Testis (tissue), 3 donors: ENCODE measurements around the gene CYB561A3. TPM values are rescaled to one million over a fixed set of nuclear protein-coding genes. Genes with fewer than 3 reads are reported as not detected.

ENCODE experiments used
- DNase-seq: peaks from one replicate; pipeline ENCODE4 v3.0.0-alpha.2; 2019
- H3K27ac ChIP-seq, 2 donors: fragments of 200-600 bp; sonication (generic); one replicate each; pipeline ENCODE4 v1.5.1; 2019
- H3K27me3 ChIP-seq: fragments of 200-600 bp; sonication (generic); one replicate; pipeline ENCODE4 v1.5.1; 2019
- H3K36me3 ChIP-seq: fragments of 200-600 bp; sonication (generic); one replicate; pipeline ENCODE4 v1.5.1; 2017; ENCODE audit warnings: low read depth; ENCODE audit errors: missing control alignments
- H3K4me1 ChIP-seq: fragments of 200-600 bp; sonication (generic); one replicate; pipeline ENCODE4 v1.5.1; 2019
- H3K4me3 ChIP-seq, 2 donors: fragments of 200-600 bp; sonication (generic); one replicate each; pipeline ENCODE4 v1.5.1; 2017 to 2019
- H3K9me3 ChIP-seq: fragments of 200-600 bp; sonication (generic); one replicate; pipeline ENCODE4 v1.5.1; 2017
- POLR2A ChIP-seq: fragments of 450-650 bp; IDR thresholded peaks from one replicate; pipeline ENCODE4 v1.6.1; 2017; ENCODE audit warnings: antibody characterized with exemption, mild to moderate bottlenecking, moderate library complexity
- WGBS, 2 donors: methylation state at CpG; one replicate each; pipeline ENCODE4 v1.1.5; 2018; 5-methylcytosine and 5-hydroxymethylcytosine counted together
- intact Hi-C: fragments of 100-400 bp; cut with DNase I; formaldehyde crosslinking; loops from one replicate; pipeline ENCODE4 v1.15.1; 2023; ENCODE audit warnings: low total_unique reads
- polyA plus RNA-seq: library from polyadenylated mRNA; stranded (reverse); fragments of 350-450 nt; fragmentation: Illumina TruSeq; extraction: RNeasy Lipid Tissue Mini Kit (QIAGEN cat#74804); gene quantifications from one replicate; pipeline ENCODE4 v1.2.3, GENCODE V29; 2014; ENCODE audit warnings: low read depth, low replicate concordance; ENCODE audit not compliant: insufficient read depth
- total RNA-seq, 2 donors: library from RNA; depleted of rRNA; stranded (reverse); fragments of >200 nt; gene quantifications; one replicate each; pipeline ENCODE4 v1.2.3, GENCODE V29; 2016
- TF ChIP-seq, protein P1 (sequence below), 3 experiments: fragments of 450-650 bp in 2 of 3; fragments of 200-600 bp in 1 of 3; sonication (generic) in 1 of 3; IDR thresholded peaks; one replicate each; pipeline ENCODE4 v1.5.1; 2016 to 2019; ENCODE audit warnings: antibody characterized with exemption in 3 of 3, mild to moderate bottlenecking in 2 of 3, moderate library complexity in 1 of 3

Gene CYB561A3
- total and polyA plus RNA-seq, 3 donors from 2014 or later, result 39.8 to 55.8 (median 41.7) TPM

DNA sequence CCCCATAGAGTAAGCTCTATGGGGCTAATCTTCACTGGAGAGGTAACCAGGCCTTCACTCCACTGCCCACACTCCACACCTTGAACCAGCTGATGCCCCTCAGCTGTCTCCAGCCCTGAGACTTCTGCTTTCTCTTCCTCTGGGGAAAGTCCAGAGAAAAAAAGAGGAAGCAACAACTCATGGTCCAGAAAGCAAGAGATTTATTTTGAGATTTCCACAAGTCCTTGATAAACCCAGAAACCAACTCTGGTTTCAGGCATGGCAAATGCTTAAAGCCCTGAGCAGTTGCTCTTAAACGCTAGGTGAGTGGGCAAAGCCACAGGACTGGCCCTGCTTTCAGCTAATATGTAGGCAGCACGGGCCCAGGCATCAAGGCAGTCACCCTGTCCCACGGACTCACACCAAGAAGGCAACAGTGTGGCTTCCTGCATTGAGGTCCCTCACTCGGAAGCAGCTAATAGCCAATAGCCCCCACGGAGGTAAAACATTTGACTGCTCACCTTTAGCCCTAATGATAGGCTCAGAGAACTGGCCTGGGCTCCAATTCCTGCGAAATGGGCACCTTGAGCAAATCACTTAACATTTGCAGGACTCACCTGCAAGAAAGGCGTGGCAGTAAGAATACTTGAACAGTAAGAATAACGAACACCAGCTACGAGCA is 4.3 kb downstream of the CYB561A3 start:
- WGBS, 2 donors, result 78 to 93% methylated on average over 9 of the region's 9 CpGs
- no peaks in the 10 kb centered on the region for H3K36me3 ChIP-seq
- intact Hi-C loops, result no loop called here
- no peak for DNase-seq
- no peak for TF ChIP-seq POLR2A
- TF ChIP-seq, protein P1, sequence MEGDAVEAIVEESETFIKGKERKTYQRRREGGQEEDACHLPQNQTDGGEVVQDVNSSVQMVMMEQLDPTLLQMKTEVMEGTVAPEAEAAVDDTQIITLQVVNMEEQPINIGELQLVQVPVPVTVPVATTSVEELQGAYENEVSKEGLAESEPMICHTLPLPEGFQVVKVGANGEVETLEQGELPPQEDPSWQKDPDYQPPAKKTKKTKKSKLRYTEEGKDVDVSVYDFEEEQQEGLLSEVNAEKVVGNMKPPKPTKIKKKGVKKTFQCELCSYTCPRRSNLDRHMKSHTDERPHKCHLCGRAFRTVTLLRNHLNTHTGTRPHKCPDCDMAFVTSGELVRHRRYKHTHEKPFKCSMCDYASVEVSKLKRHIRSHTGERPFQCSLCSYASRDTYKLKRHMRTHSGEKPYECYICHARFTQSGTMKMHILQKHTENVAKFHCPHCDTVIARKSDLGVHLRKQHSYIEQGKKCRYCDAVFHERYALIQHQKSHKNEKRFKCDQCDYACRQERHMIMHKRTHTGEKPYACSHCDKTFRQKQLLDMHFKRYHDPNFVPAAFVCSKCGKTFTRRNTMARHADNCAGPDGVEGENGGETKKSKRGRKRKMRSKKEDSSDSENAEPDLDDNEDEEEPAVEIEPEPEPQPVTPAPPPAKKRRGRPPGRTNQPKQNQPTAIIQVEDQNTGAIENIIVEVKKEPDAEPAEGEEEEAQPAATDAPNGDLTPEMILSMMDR (IDR thresholded peaks at IDR 0.05), result no peak
- H3K4me1 ChIP-seq, result peaks cover 5% of the 10 kb centered on the region
- H3K27ac ChIP-seq, result no peak overlapping the region
- no peaks in the 10 kb centered on the region for H3K9me3 ChIP-seq
- no peaks in the 10 kb centered on the region for H3K27me3 ChIP-seq
- H3K4me3 ChIP-seq, result no peak overlapping the region

DNA sequence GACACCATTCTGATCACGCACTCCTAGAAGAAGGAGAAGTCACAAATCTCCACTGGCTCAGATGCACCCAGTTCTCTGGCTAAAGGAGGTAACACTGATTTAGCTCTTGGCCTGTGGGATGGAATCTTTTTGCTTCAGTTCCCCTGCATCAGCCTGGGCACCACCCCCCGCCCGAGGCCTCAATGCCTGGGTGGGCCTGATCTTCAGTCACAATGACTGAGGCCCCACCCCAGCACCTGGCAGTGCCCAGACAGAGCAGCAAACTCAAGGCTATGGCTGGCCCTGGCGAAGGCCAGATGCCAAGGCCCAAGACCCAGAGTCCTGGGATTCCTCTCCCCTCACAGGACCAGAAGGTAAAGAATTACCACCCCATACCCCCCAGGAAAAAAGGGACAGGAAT is 5.0 kb downstream of the CYB561A3 start:
- Histone ChIP-seq H3K36me3 (no peaks in the 10 kb centered on the region), H3K9me3 (no peaks in the 10 kb centered on the region), H3K4me3 (no peak overlapping the region), H3K27ac (no peak overlapping the region), H3K4me1 (peaks cover 5% of the 10 kb centered on the region), H3K27me3 (no peaks in the 10 kb centered on the region)
- no peak for DNase-seq
- WGBS, 2 donors, result 90 to 100% methylated on average over 1 to 4 of the region's 4 CpGs
- TF ChIP-seq, protein P1 (IDR thresholded peaks at IDR 0.05), result no peak
- TF ChIP-seq POLR2A, result no peak
- intact Hi-C loops, result no loop called here

DNA sequence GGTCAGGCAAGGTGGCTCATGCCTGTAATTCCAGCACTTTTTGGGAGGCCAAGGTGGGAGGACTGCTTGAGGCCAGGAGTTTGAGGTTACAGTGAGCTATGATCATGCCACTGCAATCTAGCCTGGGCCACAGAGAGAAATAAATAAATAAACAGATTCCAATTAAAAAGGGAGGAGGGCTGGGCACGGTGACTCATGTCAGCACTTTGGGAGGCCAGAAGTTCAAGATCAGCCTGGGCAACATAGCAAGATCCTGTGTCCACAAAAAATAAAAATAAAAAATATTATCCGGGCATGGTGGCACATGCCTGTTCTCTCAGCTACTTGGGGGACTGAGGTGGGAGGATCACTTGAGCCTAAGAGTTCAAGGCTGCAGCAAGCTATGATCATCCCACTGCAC is 7.5 kb downstream of the CYB561A3 start:
- H3K4me3 ChIP-seq, result no peak overlapping the region
- no peaks in the 10 kb centered on the region for H3K36me3 ChIP-seq
- H3K27me3 ChIP-seq, result no peaks in the 10 kb centered on the region
- no peak for TF ChIP-seq POLR2A
- TF ChIP-seq, protein P1 (IDR thresholded peaks at IDR 0.05), result no peak
- H3K4me1 ChIP-seq, result no peaks in the 10 kb centered on the region
- no peak for DNase-seq
- no peaks in the 10 kb centered on the region for H3K9me3 ChIP-seq
- no peak overlapping the region for H3K27ac ChIP-seq
- intact Hi-C loops, result no loop called here
- 83 to 88% methylated on average over 2 of the region's 2 CpGs for WGBS, 2 donors

DNA sequence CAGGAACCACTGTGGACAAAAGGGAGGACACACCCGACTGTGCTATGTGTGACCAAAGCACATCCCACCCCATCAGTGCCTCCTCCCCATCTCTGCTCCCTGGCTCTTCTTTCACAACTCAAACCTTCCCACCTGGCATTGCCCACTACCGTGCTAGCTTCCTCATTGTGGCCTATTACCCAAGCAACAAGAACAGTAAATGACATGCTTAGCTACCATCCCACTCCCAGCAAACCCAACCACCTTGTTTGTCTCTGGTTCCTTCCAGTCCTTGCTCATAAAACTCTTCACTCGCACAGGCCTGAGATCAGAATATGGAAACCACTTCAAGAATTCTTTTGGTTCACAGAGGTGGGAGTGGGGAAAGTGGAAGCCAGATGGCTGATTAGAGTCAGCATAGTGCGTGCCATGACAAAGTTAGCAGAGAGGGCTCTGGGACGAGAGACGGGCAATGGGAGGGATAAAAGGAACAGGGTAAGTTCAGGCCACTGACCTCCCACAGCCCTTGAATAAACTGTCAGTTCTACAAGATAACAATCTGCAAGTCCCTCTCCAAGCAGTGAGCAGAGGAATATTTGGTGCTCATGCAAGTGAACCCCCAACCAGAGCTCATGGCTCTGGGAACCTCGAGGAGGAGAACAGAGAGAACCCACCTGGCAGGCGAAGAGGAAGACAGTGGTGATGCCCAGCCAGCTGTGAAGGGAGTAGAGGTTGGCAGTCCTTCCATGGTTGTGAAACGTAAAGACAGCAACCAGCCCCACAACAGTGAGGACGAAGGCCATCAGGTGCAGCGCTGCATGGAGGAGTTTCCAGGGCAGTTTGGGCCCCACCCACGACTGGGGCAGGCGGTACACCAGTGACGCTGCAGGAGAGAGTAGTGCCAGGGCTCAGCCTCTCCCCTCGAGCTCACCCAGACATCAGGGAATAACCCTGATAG is 8.3 kb downstream of the CYB561A3 start:
- H3K4me3 ChIP-seq, result no peak overlapping the region
- no peaks in the 10 kb centered on the region for H3K4me1 ChIP-seq
- no peaks in the 10 kb centered on the region for H3K36me3 ChIP-seq
- TF ChIP-seq, protein P1 (IDR thresholded peaks at IDR 0.05), result no peak
- TF ChIP-seq POLR2A, result no peak
- no peak for DNase-seq
- no peaks in the 10 kb centered on the region for H3K9me3 ChIP-seq
- no peaks in the 10 kb centered on the region for H3K27me3 ChIP-seq
- no peak overlapping the region for H3K27ac ChIP-seq
- intact Hi-C loops, result no loop called here
- WGBS, 2 donors, result 79 to 81% methylated on average over 12 to 15 of the region's 15 CpGs
